Right lung (tissue), 5 donors: ENCODE results near the gene SMIM10L2A. TPM values are rescaled to one million over a fixed set of nuclear protein-coding genes. Genes with fewer than 3 reads are reported as not detected.
"Not testable (repeated sequence)": the region's sequence is repeated elsewhere in the genome, so short reads cannot be mapped to it uniquely, and the experiment has no call there.

Experiments used
- DNase-seq, 2 donors: peaks; one replicate each; pipeline ENCODE4 v3.0.0-alpha.2; 2013
- polyA plus RNA-seq, 5 donors: library from polyadenylated mRNA; unstranded; fragments of 120-200 nt; gene quantifications; one replicate each; pipeline versions ENCODE4 v1.2.1 to v1.2.3, GENCODE V29; 2013; ENCODE audit warnings: inconsistent platforms in 1 of 5, low replicate concordance in 1 of 5; ENCODE audit not compliant: insufficient read length in 5 of 5, insufficient read depth in 1 of 5

SMIM10L2A gene
- polyA plus RNA-seq, 5 donors = 6.2 to 9.6 (median 7.6) TPM

- DNase-seq = no peak
These were observed 28.1 kb downstream of the SMIM10L2A start for GRCh38 chrX:135449637-135450550.

GRCh38 chrX:135453381-135453780, 31.6 kb downstream of the SMIM10L2A start:
- DNase-seq = no peak

GRCh38 chrX:135454816-135455215, 33.1 kb downstream of the SMIM10L2A start:
- no peak for DNase-seq

GRCh38 chrX:135461756-135462155, 40.0 kb downstream of the SMIM10L2A start:
- DNase-seq = not testable (repeated sequence)

GRCh38 chrX:135463937-135464336, 42.2 kb downstream of the SMIM10L2A start:
- DNase-seq = no peak

- DNase-seq = no peak
These were observed 54.6 kb downstream of the SMIM10L2A start for GRCh38 chrX:135476378-135476777.

- peak; percentile 52 to 59 for DNase-seq
These were observed 55.8 kb downstream of the SMIM10L2A start for GRCh38 chrX:135477576-135477975.

Other genes with a start within 250 kb of the SMIM10L2A start
- gene ETDA, start 169.9 kb upstream of the SMIM10L2A start, polyA plus RNA-seq = under 1 TPM; 0.21 to 0.75 (median 0.33) TPM
- gene ETDC, start 112.5 kb upstream of the SMIM10L2A start, polyA plus RNA-seq = under 1 TPM in 1 of 5 donors, not detected in 4; 0.69 TPM
- 10 to 100 TPM; 22.6 to 28.9 (median 28.7) TPM for gene ZNF75D, start 77.8 kb upstream of the SMIM10L2A start, polyA plus RNA-seq
- gene ZNF449, start 77.1 kb upstream of the SMIM10L2A start, polyA plus RNA-seq = 10 to 100 TPM in 4 of 5 donors, 1 to 10 TPM in 1; 9.1 to 16.7 (median 11.6) TPM
- 10 to 100 TPM; 28.3 to 43.4 (median 38.5) TPM for gene INTS6L, start 98.7 kb downstream of the SMIM10L2A start, polyA plus RNA-seq